GM19025 (cell line): ENCODE results near the gene FRY.

ENCODE experiments used
- ATAC-seq: cut with Tn5 transposase; IDR thresholded peaks from one replicate; pipeline ENCODE4 v1.9.1; 2021; ENCODE audit warnings: mild to moderate bottlenecking, low read depth, moderate library complexity; ENCODE audit not compliant: unreplicated experiment

Gene FRY

DNA sequence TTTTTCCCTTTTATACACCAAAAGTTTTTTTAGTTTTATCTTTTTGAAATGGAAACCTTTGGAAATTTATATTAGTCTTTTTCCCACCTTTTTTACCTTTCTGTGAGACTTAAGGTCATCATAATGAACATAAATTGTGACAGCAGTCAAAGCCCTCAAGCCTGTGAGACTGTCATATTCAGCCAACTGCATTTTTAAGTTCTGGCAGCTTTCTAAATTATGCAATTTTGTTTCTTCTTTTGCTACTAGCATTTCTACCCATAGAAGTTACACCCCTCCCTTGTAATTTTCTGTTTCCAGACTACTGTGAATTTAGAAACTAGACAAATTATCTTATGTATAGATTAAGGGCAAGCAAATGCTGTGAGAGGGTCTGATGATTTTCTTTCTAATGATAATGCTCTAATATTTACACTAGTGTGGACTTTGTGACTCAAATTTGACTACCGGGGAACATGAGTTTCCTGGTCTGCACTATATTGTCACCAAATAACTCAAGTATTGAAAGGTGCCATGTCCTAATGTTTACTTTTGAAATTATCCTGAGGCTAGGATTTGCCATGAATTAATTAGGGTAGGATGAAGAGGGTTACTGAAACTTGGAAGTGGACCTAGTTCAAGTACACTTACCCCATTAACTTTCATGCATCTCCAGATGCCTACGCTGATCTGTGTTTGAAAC, 43.7 kb downstream of the FRY start:
- ATAC-seq = no peak

DNA sequence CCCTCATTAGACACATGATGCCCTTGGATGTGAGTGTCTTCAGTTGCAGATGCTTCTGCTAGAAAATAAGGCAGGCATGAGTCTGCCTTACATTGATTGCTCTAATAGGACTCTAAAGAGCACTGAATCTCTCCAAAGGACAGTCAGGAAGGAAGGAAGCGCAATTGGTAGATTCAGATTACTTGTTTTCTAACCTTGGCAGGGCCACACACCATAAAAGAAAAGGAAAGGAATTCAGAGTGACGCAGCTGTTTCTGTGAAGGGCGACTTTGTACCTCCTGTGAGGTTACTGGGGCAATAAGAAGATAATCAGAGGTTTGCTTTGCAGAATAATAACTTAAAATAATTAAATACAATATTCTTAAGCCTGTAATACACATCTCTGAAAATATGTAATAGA, 48.0 kb downstream of the FRY start:
- no peak for ATAC-seq

- ATAC-seq = no peak
These were observed 48.8 kb downstream of the FRY start for GRCh38 chr13:32080328-32080744.

GRCh38 chr13:32081591-32081990, 50.0 kb downstream of the FRY start:
- ATAC-seq = no peak

GRCh38 chr13:32086366-32086765, 54.8 kb downstream of the FRY start:
- ATAC-seq = no peak

DNA sequence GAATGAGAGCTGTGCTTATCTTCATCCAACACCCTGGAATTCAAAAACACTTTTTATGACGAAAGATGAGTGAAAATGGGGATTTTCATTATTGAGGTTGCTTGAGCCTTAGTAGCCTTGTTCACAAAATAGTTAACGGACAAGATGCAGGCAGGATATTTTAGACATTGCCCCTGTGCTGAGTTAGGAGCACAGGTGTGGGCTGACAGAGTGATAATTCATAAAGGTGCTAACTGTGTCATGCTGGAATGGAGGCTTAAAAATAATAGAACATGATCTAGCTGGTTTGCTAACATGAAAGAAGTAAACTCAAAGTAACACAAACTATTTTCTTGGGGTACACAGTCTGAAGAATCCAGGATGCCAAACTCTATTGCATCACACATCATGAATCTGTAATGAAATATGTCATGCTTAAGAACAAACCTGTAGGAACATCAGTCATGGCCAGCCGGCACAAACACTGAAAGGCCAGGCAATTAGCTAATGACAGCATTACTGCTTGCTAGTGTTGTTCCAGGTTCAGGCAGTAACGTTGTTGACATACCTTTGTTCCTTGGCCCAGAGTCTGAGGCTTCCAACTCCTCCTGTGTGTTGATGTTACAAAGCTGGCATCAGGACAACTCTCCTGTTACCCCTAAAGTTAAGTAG, 55.3 kb downstream of the FRY start:
- no peak for ATAC-seq

DNA sequence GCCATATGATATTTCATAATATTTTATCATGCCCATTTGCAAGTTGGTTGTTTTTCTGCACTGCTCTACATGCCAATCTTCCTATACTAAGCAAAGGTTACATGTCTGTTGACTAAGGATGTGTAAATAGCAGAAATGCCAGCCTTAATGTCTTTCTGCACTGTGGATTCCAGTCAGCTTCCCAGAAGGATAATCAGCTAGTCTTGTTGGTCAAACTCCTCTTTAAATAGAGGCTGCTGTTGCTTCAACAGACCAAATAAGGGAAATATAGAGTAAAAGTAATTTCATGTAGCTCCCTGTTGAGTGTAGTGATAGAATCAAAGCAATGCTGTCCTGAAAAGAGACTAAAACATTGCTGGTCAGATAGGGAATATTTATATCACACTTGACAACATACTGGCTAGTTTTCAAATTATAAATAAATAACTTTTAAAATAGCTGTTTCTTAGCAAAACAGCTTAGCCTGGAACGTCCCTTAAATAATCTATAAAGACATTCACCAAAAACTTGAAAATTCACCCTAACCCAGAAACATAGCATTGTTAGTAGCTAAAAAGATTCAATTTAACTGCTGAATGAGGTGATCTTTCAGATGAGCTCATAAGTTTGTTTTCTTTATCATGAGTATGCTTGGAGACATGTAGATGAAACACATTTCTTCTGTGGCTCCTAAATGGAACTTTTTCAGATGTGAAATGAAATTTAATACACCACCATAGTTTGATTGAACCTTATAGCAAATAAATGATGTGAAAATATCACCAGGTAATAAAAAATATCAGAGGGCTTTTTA, 56.6 kb downstream of the FRY start:
- no peak for ATAC-seq

- no peak for ATAC-seq
These were observed 60.9 kb downstream of the FRY start for GRCh38 chr13:32092496-32092895.

- no peak for ATAC-seq
These were observed 61.4 kb downstream of the FRY start for GRCh38 chr13:32093006-32093405.

GRCh38 chr13:32098272-32098671, 66.7 kb downstream of the FRY start:
- no peak for ATAC-seq

DNA sequence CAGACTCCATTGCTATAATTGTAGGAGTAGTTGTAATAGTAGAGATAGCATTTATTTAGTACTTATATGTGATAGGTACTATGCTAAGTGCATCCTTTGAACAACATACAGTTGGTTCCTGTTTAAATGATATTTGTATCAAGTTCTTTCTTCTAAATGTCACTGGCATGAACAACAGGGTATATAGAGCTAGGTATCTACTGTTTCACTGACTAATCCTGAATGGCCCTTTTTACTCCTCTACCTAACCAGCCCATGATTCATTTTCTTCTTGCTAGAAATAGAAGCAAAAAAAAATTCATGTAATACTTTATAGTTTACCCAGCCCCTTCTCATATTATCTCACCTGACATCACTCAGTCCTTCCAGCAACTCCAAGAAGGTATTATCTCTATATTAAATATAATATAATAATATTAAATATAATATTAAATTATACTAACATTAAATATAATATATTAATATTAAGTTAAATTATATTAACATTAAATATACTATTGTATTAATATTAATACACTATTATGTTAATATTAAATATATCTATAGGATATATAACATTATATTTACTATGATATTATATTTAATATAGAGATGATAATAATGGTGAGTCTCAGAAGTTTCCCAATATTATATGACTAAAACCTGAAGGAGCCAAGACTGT, 74.2 kb downstream of the FRY start:
- no peak for ATAC-seq

GRCh38 chr13:32107474-32107873, 75.9 kb downstream of the FRY start:
- no peak for ATAC-seq

DNA sequence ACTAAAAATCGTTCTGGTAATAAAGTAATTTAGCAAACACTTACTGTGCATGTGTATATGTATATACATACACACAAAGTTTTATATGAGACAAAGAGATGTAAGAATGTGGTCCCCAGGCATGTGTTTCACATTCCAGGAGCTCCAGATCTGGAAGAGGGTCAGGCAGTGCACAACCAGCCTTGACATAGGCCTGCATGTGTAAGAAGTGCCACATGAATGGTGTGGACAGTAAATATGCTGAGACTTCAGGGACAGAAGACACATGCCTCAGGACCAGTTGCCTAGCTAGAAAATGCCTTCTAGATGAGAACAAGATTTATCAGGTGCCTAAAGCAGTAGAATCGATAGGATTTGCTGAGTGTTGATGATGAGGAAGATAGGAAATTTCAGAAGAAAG, 76.4 kb downstream of the FRY start:
- no peak for ATAC-seq

DNA sequence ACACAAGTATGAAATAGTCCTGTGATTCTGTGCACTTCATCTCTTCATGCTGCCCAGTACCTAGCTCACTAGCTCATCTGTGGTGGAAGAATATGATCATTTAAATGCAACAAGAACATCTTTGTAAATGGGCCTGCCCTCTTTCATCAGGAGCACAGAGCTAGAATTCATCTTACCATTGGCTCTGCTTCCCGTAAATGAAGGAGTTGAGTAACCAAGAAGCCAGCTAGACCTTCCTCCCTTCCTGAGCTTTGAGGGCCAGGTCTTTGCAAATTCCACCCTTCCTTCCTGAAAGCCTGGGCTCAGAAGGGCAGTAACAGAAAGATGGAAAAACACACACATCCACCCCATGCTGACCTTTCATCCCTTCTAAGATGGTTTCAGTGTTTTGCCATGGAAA, 82.0 kb downstream of the FRY start:
- no peak for ATAC-seq

- ATAC-seq = no peak
These were observed 82.8 kb downstream of the FRY start for GRCh38 chr13:32114284-32114950.

DNA sequence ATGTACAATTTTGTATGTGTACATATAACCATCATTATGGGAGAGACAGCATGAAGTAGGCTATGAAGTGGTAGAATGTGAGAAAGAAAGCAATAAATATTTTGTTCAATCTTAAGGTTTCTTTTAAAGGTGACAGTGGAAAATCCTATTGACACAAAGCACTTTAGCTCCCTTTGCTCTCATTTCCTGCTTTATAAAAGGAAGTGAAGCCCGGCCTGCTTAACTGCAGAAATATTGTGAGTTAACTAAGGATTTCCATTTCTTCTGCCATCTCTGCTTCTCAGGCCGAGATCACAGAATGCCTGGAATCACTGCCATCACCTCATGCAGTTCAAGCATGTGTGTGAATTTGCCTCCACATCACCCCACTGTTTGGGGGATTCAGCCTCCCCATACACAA, 83.5 kb downstream of the FRY start:
- no peak for ATAC-seq

- ATAC-seq = no peak
These were observed 84.6 kb downstream of the FRY start for GRCh38 chr13:32116210-32116609.

DNA sequence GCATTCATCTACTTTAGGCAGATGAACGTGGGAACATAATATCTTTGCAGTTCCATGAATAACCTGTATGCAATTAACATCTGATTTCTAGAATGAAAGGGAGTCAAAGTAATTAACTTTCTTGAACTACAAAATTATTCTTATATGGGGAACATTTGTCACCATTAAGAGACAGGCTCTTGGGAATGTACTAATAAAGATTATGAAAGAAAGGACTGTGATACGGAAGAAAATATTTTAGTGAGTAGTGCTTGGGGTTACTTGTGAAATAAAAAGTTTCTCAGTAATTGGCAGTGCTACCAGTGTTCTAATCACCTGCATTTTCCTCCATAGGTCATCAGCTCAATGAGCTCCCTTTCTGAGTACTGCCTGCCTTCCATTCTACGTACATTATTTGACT, 85.4 kb downstream of the FRY start:
- no peak for ATAC-seq

DNA sequence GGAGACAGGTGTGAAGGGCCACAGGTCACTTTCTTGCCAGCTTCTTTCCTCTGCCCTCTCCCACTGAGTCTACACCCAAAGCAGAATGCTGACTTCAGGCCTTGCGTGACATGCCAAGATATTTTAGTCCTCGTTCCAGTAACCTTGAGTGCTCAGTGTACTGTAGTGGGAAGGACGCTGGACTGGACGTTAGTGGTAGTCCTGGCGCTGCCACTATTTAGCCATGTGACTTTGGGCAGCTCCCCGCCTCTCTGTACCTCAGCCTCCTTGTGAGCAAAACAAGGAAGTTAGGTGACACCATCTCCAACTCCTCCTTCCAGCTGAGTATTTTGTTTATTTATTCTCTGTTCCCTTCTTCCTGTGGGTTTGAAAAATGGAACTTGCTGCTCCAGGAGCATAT, 86.1 kb downstream of the FRY start:
- ATAC-seq = no peak

GRCh38 chr13:32121316-32121715, 89.7 kb downstream of the FRY start:
- ATAC-seq = no peak

DNA sequence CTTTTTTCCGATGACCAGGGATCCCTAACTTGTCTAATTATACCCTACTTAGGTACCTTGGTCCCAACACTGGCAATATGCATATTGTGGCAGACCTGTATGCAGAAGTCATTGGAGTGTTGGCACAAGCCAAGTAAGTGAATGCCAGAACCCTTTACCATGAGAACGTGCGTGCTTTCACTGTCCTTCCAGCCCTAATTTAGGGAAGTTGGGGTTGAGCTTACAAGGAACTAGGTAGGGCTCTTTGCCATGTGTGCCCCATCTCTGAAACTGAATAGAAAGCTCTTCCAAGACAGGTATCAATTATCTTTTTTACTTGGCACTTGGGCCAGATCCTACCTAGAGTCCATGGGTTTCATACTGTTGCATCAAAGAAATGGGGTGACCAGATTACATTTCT, 93.2 kb downstream of the FRY start:
- ATAC-seq = no peak
